NB4 (cell line): ENCODE results near the gene AGL.

Source experiments
- MYC ChIP-seq: IDR thresholded peaks from 2 replicates; pipeline ENCODE4 v1.6.1; 2011; ENCODE audit warnings: low read depth, low read length
- POLR2A ChIP-seq: IDR thresholded peaks from 2 replicates; pipeline ENCODE4 v1.6.1; 2011; ENCODE audit warnings: mild to moderate bottlenecking; ENCODE audit not compliant: insufficient read length; ENCODE audit errors: extremely low read depth
- TF ChIP-seq, protein P1 (sequence below): IDR thresholded peaks from one replicate; pipeline ENCODE4 v1.5.1; 2012; ENCODE audit warnings: low read depth, low read length

DNA sequence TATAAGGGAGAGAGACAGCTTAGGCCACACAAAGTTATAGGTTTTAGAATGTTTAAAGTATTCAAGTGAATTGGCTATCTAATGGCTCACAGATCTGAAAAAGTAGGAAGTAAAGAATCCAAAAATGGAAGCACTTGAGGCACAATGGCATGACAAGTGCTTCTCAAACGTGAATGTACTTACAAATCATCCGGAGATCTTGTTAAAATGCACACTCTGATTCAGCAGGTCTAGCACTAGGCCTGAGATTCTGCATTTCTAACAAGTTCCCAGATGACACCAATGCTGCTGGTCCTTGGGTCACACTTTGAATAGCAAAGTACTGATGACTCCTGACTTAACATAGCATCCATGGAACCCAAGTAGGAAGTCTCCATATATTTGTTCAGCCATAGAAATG, 20.9 kb upstream of the AGL start:
- TF ChIP-seq POLR2A (no peak), MYC (no peak)
- TF ChIP-seq, protein P1, sequence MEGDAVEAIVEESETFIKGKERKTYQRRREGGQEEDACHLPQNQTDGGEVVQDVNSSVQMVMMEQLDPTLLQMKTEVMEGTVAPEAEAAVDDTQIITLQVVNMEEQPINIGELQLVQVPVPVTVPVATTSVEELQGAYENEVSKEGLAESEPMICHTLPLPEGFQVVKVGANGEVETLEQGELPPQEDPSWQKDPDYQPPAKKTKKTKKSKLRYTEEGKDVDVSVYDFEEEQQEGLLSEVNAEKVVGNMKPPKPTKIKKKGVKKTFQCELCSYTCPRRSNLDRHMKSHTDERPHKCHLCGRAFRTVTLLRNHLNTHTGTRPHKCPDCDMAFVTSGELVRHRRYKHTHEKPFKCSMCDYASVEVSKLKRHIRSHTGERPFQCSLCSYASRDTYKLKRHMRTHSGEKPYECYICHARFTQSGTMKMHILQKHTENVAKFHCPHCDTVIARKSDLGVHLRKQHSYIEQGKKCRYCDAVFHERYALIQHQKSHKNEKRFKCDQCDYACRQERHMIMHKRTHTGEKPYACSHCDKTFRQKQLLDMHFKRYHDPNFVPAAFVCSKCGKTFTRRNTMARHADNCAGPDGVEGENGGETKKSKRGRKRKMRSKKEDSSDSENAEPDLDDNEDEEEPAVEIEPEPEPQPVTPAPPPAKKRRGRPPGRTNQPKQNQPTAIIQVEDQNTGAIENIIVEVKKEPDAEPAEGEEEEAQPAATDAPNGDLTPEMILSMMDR = no peak
